Subcutaneous abdominal adipose tissue (tissue), 5 donors: ENCODE measurements around the gene SYNGR3.
"Not testable (repeated sequence)": the region's sequence is repeated elsewhere in the genome, so short reads cannot be mapped to it uniquely, and the experiment has no call there.

Source experiments
- H3K27ac ChIP-seq: one replicate; pipeline ENCODE4 v1.7.0; 2013; ENCODE audit warnings: low read depth, mild to moderate bottlenecking, inconsistent platforms, low read length, moderate library complexity
- H3K27me3 ChIP-seq, 5 donors: one replicate each; pipeline ENCODE4 v1.7.0; 2013; ENCODE audit warnings: low read length in 5 of 5, inconsistent platforms in 1 of 5; ENCODE audit not compliant: control insufficient read depth in 5 of 5, insufficient read depth in 4 of 5
- H3K36me3 ChIP-seq, 5 donors: one replicate each; pipeline ENCODE4 v1.7.0; 2013; ENCODE audit warnings: low read length in 5 of 5; ENCODE audit not compliant: control insufficient read depth in 5 of 5, insufficient read depth in 5 of 5
- H3K4me1 ChIP-seq, 5 donors: one replicate each; pipeline ENCODE4 v1.7.0; 2013; ENCODE audit warnings: low read length in 5 of 5, mild to moderate bottlenecking in 3 of 5, moderate library complexity in 1 of 5; ENCODE audit not compliant: control insufficient read depth in 5 of 5, insufficient read depth in 5 of 5
- H3K4me3 ChIP-seq, 5 donors: one replicate each; pipeline ENCODE4 v1.7.0; 2013; ENCODE audit warnings: low read length in 5 of 5, low read depth in 1 of 5
- H3K9ac ChIP-seq, 5 donors: one replicate each; pipeline ENCODE4 v1.7.0; 2013; ENCODE audit warnings: low read length in 5 of 5, mild to moderate bottlenecking in 4 of 5, moderate library complexity in 3 of 5
- H3K9me3 ChIP-seq, 5 donors: one replicate each; pipeline ENCODE4 v1.7.0; 2013; ENCODE audit warnings: low read length in 5 of 5; ENCODE audit not compliant: control insufficient read depth in 5 of 5
- donor health status: healthy.
- donor health status: healthy.
- donor health status: healthy.
- donor health status: healthy.
- donor health status: healthy.

SYNGR3 gene

DNA sequence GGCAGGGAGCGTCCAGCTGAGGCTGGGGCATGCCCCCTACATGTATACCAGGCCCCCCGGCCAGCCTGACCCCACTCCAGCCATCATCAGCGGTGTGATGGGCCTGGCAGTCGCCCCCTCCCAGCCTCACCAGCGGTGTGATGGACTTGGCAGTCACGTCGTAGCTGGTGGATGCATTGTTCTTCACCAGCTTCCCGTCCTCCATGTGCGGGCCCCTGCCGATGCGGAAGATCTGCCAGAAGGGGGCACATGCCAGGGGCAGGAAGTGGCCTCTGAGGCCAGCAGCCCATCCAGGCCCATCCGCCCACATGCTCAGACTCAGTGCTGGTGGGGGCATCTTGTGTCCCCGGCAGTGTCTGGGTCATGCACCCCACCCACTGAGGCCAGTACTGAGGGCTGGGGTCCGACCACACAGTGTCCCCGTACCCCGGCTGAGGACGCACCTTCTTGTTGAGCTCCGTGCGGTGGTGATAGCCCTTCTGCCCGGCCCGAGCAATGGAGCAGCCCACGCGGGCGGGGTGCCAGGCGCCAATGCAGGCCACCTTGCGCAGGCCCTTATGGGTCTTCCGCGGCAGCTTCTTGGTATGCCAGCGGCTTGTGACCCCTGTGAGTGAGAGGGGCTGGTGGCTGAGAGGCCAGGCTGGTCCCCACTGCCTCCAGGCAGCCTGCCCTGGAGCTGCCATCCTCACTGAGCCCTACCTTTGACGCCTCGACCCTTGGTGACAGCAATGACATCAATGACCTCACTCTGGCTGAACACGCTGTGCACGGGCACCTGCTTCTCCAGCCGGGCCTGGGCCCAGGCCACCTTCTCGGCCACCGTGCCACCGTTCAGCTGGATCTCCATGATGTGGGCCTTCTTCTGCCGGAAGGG lies 43.0 kb upstream of the SYNGR3 start:
- Histone ChIP-seq H3K27ac (no peak overlapping the region), H3K27me3 (no peaks in the 10 kb centered on the region), H3K36me3 (no peaks in the 10 kb centered on the region), H3K9me3 (no peaks in the 10 kb centered on the region), H3K9ac (no peak overlapping the region), H3K4me1 (peaks cover 4 to 24% (median 18%) of the 10 kb centered on the region in 5 donors), H3K4me3 (no peak overlapping the region)

DNA sequence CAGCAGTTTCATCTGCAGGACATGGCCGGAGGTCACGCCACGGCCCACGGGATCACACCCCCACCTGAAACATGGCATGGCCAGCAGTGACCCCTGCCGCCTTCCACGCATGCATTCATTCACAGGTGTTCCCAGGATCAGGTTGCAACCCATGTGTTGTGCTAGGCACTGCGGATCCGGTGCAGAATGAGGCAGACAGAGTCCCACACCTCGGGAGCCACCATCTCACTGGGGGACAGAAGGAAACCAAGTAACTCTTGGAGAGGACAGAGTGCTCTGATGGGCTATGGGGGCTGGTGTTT lies 42.5 kb upstream of the SYNGR3 start:
- Histone ChIP-seq H3K27ac (no peak overlapping the region), H3K36me3 (no peaks in the 10 kb centered on the region), H3K4me1 (peaks cover 0 to 18% (median 12%) of the 10 kb centered on the region in 5 donors), H3K27me3 (no peaks in the 10 kb centered on the region), H3K9me3 (no peaks in the 10 kb centered on the region), H3K9ac (no peak overlapping the region), H3K4me3 (no peak overlapping the region)

DNA sequence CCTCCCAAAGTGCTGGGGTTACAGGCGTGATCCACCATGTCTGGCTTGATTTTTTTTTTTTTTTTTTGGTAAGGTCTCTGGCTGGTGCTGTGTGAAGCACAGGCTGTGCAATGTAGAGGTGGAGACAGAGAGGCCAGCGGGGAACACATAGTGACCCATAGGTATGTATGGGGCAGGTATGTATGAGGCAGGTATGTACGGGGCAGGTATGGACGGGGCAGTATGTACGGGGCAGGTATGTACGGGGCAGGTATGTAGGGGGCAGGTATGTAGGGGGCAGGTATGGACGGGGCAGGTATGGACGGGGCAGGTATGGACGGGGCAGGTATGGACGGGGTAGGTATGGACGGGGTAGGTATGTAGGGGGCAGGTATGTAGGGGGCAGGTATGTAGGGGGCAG lies 40.3 kb upstream of the SYNGR3 start:
- Histone ChIP-seq H3K4me3 (no peak overlapping the region), H3K4me1 (no peaks in the 10 kb centered on the region), H3K36me3 (no peaks in the 10 kb centered on the region), H3K9me3 (no peaks in the 10 kb centered on the region), H3K27ac (no peak overlapping the region), H3K27me3 (peaks cover 0 to 4% (median 0%) of the 10 kb centered on the region in 5 donors), H3K9ac (no peak overlapping the region)

DNA sequence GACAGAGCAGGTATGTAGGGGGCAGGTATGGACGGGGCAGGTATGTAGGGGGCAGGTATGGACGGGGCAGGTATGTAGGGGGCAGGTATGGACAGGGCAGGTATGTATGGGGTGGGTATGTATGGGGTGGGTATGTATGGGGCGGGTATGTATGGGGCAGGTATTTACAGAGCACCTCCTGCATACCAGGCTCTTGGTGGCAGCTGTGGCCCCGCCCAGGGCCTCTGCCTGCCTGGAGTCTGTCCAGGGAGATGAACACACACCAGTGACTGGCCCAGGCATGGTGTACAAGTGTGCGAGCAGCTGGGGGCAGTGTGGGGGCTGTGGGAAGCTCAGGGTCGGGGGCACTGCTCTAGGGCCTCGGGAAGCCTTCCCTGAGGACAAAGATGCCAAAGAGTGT lies 39.7 kb upstream of the SYNGR3 start:
- H3K27ac ChIP-seq, result no peak overlapping the region
- no peaks in the 10 kb centered on the region for H3K4me1 ChIP-seq
- no peaks in the 10 kb centered on the region for H3K36me3 ChIP-seq
- no peak overlapping the region for H3K4me3 ChIP-seq
- H3K9ac ChIP-seq, result no peak overlapping the region
- H3K9me3 ChIP-seq, result no peaks in the 10 kb centered on the region
- H3K27me3 ChIP-seq, result peaks cover 0 to 4% (median 0%) of the 10 kb centered on the region in 5 donors

DNA sequence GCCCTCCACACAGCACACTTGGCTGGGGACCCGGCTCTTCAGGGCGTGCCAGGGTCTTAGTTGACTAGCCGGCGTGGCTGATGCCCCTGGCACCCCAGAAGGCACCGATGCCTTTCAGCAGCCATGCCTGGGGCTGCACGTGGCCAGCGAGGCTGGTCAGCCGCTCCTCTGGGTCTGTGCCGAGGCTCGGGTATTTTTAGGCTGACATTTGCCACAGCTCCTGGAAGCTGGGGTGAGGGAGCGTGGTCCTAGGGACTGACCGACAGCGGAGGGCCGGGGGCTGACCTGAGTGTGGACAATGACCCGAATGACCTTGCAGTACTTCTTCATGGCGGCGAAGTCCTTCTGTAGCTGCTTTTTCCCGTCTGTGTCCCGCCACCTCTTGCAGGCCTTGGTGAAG lies 39.2 kb upstream of the SYNGR3 start:
- H3K4me3 ChIP-seq, result no peak overlapping the region

DNA sequence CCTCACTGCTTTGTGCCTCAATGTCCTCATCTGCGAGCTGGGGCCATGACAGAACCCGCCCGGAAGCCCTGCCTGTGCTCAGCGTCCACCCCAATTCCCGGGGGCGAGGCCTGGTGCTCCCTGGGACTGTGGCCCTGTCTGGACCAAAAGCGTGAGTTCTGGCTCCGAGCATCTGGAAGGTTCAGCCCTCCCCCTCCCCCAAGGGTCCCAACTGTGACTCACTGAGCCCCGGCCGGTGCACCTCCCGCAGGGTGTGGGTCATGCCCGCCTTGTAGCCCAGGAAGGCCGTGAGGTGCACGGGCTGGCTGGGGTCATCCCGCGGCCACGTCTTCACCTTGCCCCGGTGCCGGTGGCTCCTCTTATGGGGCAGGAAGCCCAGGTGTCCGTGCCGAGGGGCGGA lies 36.0 kb upstream of the SYNGR3 start:
- no peak overlapping the region for H3K4me3 ChIP-seq
- no peaks in the 10 kb centered on the region for H3K36me3 ChIP-seq
- no peaks in the 10 kb centered on the region for H3K9me3 ChIP-seq
- H3K9ac ChIP-seq, result no peak overlapping the region
- H3K27me3 ChIP-seq, result peaks cover 0 to 4% (median 0%) of the 10 kb centered on the region in 5 donors
- peaks cover 0 to 2% (median 1%) of the 10 kb centered on the region in 5 donors for H3K4me1 ChIP-seq
- no peak overlapping the region for H3K27ac ChIP-seq

More for the DNA sequence above, 39.2 kb upstream of the SYNGR3 start:
- Histone ChIP-seq H3K9ac (no peak overlapping the region), H3K4me1 (no peaks in the 10 kb centered on the region), H3K27me3 (peaks cover 0 to 4% (median 0%) of the 10 kb centered on the region in 5 donors), H3K9me3 (no peaks in the 10 kb centered on the region), H3K36me3 (no peaks in the 10 kb centered on the region), H3K27ac (no peak overlapping the region)

DNA sequence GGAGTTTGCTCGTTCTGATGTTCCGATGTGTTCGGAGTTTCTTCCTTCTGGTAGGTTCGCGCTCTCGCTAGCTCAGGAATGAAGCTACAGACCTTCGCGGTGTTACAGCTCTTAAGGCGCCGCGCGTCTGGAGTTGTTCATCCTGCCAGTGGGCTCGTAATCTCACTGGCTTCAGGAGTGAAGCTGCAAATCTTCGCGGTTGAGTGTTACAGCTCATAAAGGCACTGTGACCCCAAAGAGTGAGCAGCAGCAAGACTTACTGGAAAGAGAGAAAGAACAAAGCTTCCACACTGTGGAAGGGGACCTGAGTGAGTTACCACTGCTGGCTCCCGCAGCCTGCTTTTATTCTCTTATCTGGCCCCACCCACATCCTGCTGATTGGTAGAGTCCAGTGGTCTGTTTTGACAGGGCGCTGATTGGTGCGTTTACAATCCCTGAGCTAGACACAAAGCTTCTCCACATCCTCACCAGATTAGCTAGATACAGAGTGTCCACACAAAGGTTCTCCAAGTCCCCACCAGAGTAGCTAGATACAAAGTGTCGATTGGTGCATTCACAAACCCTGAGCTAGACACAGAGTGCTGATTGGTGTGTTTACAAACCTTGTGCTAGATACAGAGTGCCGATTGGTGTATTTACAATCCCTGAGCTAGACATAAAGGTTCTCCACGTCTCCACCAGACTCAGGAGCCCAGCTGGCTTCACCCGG lies 32.2 kb upstream of the SYNGR3 start:
- H3K27ac ChIP-seq, H3K9me3 ChIP-seq, H3K9ac ChIP-seq, H3K4me3 ChIP-seq, H3K27me3 ChIP-seq: not testable (repeated sequence)
- H3K36me3 ChIP-seq, result peaks cover 0 to 19% (median 16%) of the 10 kb centered on the region in 5 donors
- peaks cover 3 to 24% (median 23%) of the 10 kb centered on the region in 5 donors for H3K4me1 ChIP-seq

DNA sequence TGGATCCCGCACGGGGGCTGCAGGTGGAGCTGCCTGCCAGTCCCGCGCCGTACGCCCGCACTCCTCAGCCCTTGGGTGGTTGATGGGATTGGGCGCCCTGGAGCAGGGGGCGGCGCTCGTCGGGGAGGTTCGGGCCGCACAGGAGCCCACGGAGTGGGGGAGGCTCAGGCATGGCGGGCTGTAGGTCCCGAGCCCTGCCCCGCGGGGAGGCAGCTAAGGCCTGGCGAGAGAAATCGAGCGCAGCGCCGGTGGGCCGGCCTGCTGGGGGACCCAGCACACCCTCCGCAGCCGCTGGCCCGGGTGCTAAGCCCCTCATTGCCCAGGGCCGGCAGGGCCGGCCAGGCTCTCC lies 31.7 kb upstream of the SYNGR3 start:
- not testable (repeated sequence) for H3K9me3 ChIP-seq

DNA sequence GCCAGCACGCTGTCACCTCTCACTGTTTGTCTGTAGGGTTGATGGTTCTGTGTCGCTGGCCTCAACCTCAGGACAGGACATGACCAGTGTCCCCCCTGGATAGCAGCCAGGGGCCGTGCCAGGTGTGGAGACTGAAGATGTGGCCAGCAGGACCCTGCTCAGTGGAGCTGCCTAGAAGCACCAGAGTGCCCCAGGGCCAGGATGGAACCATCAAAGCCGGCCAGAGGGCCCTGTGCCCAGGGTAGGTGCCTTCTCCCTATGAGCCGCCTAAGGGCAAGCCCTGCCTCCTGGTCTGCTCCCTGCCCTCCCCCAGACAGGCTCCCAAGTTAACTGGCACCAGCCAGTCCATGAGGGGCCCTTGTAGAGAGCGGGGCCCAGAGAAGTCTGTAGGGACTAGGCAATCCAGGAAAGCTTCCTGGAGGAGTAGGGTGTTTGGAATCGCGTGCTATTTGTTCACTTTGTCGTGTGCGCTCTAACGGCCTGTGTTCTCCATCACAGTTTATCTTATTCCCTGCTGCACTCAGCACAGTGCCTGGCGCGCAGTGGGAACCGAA lies 31.0 kb upstream of the SYNGR3 start:
- Histone ChIP-seq H3K4me1 (peaks cover 3 to 31% (median 28%) of the 10 kb centered on the region in 5 donors), H3K9me3 (no peaks in the 10 kb centered on the region), H3K4me3 (peak overlapping the region; percentile 33 to 91 (median 75)), H3K27me3 (peaks cover 0 to 4% (median 0%) of the 10 kb centered on the region in 5 donors), H3K27ac (peak overlapping the region; percentile 65), H3K9ac (peak overlapping the region in 4 of 5 donors; percentile 5 to 82 (median 68)), H3K36me3 (peaks cover 0 to 27% (median 23%) of the 10 kb centered on the region in 5 donors)

More for the DNA sequence above, 31.7 kb upstream of the SYNGR3 start:
- Histone ChIP-seq H3K4me1 (peaks cover 3 to 26% (median 24%) of the 10 kb centered on the region in 5 donors), H3K36me3 (peaks cover 0 to 24% (median 20%) of the 10 kb centered on the region in 5 donors)
- not testable (repeated sequence) for H3K27ac ChIP-seq, H3K4me3 ChIP-seq, H3K9ac ChIP-seq, H3K27me3 ChIP-seq
